DOHH2 (cell line): ENCODE results near the gene MAPRE3.
"Not testable (repeated sequence)": the region's sequence is repeated elsewhere in the genome, so short reads cannot be mapped to it uniquely, and the experiment has no call there.

ENCODE experiments used
- H3F3A ChIP-seq: fragments of 200-600 bp; sonication (generic), shearing (Covaris generic); 2 replicates; pipeline ENCODE4 v1.6.0; 2016; ENCODE audit warnings: antibody characterized with exemption, mild to moderate bottlenecking; ENCODE audit not compliant: control insufficient read depth, insufficient read depth
- H3K27ac ChIP-seq: fragments of 200-600 bp; sonication (generic); 2 replicates; pipeline ENCODE4 v1.5.1; 2014; ENCODE audit warnings: low read depth, mild to moderate bottlenecking, low read length, moderate library complexity
- H3K27me3 ChIP-seq: fragments of 200-600 bp; sonication (generic); 2 replicates; pipeline ENCODE4 v1.6.1; 2014; ENCODE audit warnings: mild to moderate bottlenecking, low read length, mixed read lengths; ENCODE audit not compliant: control insufficient read depth
- H3K36me3 ChIP-seq: fragments of 200-600 bp; sonication (generic); 2 replicates; pipeline ENCODE4 v1.6.1; 2014; ENCODE audit warnings: mild to moderate bottlenecking, low read length, moderate library complexity, mixed read lengths; ENCODE audit not compliant: control insufficient read depth
- H3K4me1 ChIP-seq: fragments of 200-600 bp; sonication (generic); 2 replicates; pipeline ENCODE4 v1.6.1; 2014; ENCODE audit warnings: mild to moderate bottlenecking, low read length, mixed read lengths; ENCODE audit not compliant: control insufficient read depth
- H3K4me2 ChIP-seq: fragments of 200-600 bp; sonication (generic); 2 replicates; pipeline ENCODE4 v1.6.0; 2014; ENCODE audit warnings: mild to moderate bottlenecking, low read length, moderate library complexity
- H3K4me3 ChIP-seq: fragments of 200-600 bp; sonication (generic); 2 replicates; pipeline ENCODE4 v1.5.1; 2014; ENCODE audit warnings: mild to moderate bottlenecking, low read length, mixed read lengths
- H3K79me2 ChIP-seq: fragments of 200-600 bp; sonication (generic); 2 replicates; pipeline ENCODE4 v1.6.1; 2014; ENCODE audit warnings: mild to moderate bottlenecking, low read length, mixed read lengths; ENCODE audit not compliant: control insufficient read depth
- H3K9me2 ChIP-seq: fragments of 200-600 bp; sonication (generic); replicated peaks from 2 replicates; pipeline ENCODE4 v1.6.1; 2014; ENCODE audit warnings: mild to moderate bottlenecking, low read length, mixed read lengths; ENCODE audit not compliant: control insufficient read depth
- H3K9me3 ChIP-seq: fragments of 200-600 bp; sonication (generic); 2 replicates; pipeline ENCODE4 v1.6.1; 2014; ENCODE audit warnings: antibody characterized with exemption, low read length, mixed read lengths; ENCODE audit not compliant: control insufficient read depth, insufficient read depth
- H4K20me1 ChIP-seq: fragments of 200-600 bp; sonication (generic); 2 replicates; pipeline ENCODE4 v1.6.0; 2014; ENCODE audit warnings: low read depth, mild to moderate bottlenecking, antibody characterized with exemption, low read length, moderate library complexity; ENCODE audit not compliant: control insufficient read depth, insufficient read depth
- EZH2phosphoT487 ChIP-seq: fragments of 200-600 bp; sonication (generic); IDR thresholded peaks from 2 replicates; pipeline ENCODE4 v1.6.1; 2017; ENCODE audit warnings: borderline replicate concordance, mild to moderate bottlenecking, antibody characterized with exemption, low read length, moderate library complexity, mixed read lengths
- TF ChIP-seq, protein P1 (sequence below): fragments of 200-600 bp; sonication (generic); IDR thresholded peaks from one replicate; pipeline ENCODE4 v1.5.1; 2014; ENCODE audit warnings: antibody characterized with exemption, mild to moderate bottlenecking, low read depth, low read length; ENCODE audit not compliant: poor library complexity, severe bottlenecking

Gene MAPRE3

DNA sequence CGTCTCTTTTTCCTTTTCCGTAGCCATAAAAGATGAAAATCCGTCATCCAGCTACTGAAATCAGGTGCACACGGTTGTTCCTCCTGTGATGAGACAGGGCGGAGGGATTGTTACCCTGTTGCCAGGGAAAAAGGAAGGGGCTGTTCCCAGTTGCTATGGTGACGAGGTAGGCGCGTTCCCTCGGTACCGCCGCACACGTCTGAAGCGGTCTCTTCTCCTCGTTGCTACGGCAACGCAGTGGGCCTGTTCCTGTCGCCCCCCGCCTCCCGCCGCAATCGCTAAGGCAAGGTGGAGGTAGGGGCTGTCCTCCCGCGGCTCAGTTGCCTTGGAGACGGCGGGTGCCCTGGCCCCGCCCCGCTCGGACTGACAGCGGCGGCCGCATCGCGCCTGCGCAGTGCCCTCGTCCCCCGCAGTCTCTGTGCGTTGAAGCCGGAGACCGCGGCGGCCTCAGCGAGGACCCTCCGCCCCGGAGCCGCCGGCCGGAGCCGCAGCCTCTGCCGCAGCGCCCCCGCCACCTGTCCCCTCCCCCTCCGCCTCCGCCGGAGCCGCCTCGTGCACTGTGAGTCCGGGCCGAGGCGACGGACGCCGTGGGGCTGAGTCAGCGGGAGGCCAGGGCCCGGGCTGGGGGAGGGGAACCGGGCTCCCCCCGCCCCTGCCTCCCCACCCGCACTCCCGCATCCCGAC is at the start of gene MAPRE3:
TSS of gene MAPRE3 (plus strand) at position 394 of the 684 bp plus-strand sequence. CDS start 51,582 bp downstream, outside the sequence.
- H3K4me1 ChIP-seq, result peaks cover 7% of the 10 kb centered on the region
- no peaks in the 10 kb centered on the region for H3F3A ChIP-seq
- H3K36me3 ChIP-seq, result no peaks in the 10 kb centered on the region
- peaks cover 44% of the 10 kb centered on the region for H3K27me3 ChIP-seq
- no peak within 1 kb of the TSS for H3K27ac ChIP-seq
- H3K9me2 ChIP-seq, result no peaks in the 10 kb centered on the region
- peak within 1 kb of the TSS; percentile 60 for H3K4me3 ChIP-seq
- no peaks in the 10 kb centered on the region for H3K79me2 ChIP-seq
- no peaks in the 10 kb centered on the region for H3K9me3 ChIP-seq
- H4K20me1 ChIP-seq, result no peaks in the 10 kb centered on the region
- TF ChIP-seq, protein P1, sequence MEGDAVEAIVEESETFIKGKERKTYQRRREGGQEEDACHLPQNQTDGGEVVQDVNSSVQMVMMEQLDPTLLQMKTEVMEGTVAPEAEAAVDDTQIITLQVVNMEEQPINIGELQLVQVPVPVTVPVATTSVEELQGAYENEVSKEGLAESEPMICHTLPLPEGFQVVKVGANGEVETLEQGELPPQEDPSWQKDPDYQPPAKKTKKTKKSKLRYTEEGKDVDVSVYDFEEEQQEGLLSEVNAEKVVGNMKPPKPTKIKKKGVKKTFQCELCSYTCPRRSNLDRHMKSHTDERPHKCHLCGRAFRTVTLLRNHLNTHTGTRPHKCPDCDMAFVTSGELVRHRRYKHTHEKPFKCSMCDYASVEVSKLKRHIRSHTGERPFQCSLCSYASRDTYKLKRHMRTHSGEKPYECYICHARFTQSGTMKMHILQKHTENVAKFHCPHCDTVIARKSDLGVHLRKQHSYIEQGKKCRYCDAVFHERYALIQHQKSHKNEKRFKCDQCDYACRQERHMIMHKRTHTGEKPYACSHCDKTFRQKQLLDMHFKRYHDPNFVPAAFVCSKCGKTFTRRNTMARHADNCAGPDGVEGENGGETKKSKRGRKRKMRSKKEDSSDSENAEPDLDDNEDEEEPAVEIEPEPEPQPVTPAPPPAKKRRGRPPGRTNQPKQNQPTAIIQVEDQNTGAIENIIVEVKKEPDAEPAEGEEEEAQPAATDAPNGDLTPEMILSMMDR, result no peak
- no peak for TF ChIP-seq EZH2phosphoT487
- H3K4me2 ChIP-seq, result peak within 1 kb of the TSS; percentile 66

DNA sequence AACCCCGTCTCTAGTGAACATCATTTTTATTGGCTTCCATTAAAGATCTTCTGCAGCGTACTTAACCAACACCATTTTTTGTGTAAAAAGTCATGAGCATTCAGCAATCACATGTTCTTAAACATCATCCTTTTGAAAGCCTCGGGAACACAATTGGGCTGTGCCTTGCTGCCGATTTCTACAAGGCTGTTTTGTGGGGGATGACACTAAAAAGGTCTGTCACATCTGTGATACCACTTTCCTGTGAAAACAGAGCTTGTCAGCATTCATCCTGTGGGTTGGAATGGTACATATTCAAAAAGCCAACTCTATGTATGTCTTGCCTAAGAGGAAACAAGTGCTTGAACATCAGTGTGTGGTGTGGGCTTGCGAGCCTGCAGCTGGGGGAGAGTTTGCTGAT is 49.1 kb upstream of the MAPRE3 start:
- Histone ChIP-seq H3K27me3 (peaks cover 21% of the 10 kb centered on the region), H3K27ac (no peak overlapping the region), H3F3A (no peaks in the 10 kb centered on the region), H3K36me3 (no peaks in the 10 kb centered on the region), H4K20me1 (no peaks in the 10 kb centered on the region), H3K4me3 (no peak overlapping the region), H3K4me1 (no peaks in the 10 kb centered on the region), H3K4me2 (no peak overlapping the region), H3K9me3 (no peaks in the 10 kb centered on the region), H3K79me2 (no peaks in the 10 kb centered on the region), H3K9me2 (no peaks in the 10 kb centered on the region)
- TF ChIP-seq, protein P1, result no peak

DNA sequence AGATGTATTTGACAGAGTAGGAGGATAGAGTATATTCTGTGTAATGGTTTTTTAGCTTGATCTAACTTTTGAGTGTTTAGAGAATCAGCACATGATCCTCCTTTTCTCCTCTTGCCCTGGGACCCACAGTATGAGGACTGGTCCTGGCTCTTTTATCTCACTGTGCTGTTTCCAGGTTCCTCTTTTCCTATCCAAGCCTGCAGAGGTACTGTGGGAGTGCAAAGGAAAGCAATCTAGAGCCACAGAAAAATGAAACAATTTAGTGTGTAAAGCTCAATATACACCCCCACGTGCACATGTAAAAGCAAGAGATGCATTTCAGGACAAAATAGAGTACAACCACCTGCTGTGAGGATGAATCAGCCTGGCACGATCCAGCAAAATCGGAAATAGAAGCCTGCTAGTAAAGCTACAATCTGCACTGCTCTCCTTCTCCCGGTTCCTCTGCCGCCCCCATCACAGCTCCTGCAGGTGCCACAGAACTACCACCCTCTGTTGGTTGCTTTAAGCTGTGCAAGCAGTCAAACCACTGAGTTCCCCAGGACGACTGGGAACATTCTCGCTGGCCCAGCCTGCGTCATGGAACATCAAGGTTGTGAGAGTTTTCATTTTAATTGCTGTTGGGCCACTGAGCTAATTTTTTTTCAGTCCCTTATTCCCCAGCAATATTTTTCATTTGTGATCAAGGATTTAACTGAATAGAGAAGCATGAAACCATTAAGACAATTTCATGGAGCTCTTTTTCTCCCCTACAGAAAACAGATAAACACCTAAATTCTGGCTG is 47.8 kb upstream of the MAPRE3 start:
- H3F3A ChIP-seq, result no peaks in the 10 kb centered on the region
- H4K20me1 ChIP-seq, result no peaks in the 10 kb centered on the region
- no peak overlapping the region for H3K4me3 ChIP-seq
- no peaks in the 10 kb centered on the region for H3K36me3 ChIP-seq
- no peaks in the 10 kb centered on the region for H3K4me1 ChIP-seq
- H3K9me2 ChIP-seq, result no peaks in the 10 kb centered on the region
- peaks cover 16% of the 10 kb centered on the region for H3K27me3 ChIP-seq
- H3K4me2 ChIP-seq, result no peak overlapping the region
- H3K79me2 ChIP-seq, result no peaks in the 10 kb centered on the region
- no peaks in the 10 kb centered on the region for H3K9me3 ChIP-seq
- H3K27ac ChIP-seq, result no peak overlapping the region
- TF ChIP-seq, protein P1, result peak; percentile 66
- no peak for TF ChIP-seq EZH2phosphoT487

DNA sequence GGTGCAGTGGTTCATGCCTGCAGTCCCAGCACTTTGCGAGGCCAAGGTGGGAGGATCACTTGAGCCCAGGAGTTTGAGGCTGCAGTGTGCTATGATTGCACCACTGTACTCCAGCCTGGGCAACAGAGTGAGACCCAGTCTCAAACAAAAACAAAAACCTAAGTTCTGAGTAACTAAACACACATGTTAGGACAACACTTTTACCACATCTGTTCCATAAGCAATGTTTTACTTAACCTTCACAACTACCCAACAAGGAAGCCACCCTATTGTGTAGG is 47.3 kb upstream of the MAPRE3 start:
- not testable (repeated sequence) for H3K27ac ChIP-seq, H3K4me2 ChIP-seq, H3K9me2 ChIP-seq, H3K4me3 ChIP-seq, H3F3A ChIP-seq, H3K9me3 ChIP-seq, H4K20me1 ChIP-seq, H3K36me3 ChIP-seq, H3K4me1 ChIP-seq, H3K79me2 ChIP-seq
- peaks cover 16% of the 10 kb centered on the region for H3K27me3 ChIP-seq
